Stimulated activated memory B cell treated with anti-CD40 and anti-IgM and Interleukin-4, amounts not matched to agents 10 μg/mL and 1 μg/mL and 100 μg/mL, for 72 hours (primary cell): ENCODE measurements around the gene HAUS6.
"Not testable (repeated sequence)": the region's sequence is repeated elsewhere in the genome, so short reads cannot be mapped to it uniquely, and the experiment has no call there.

Experiments used
- ATAC-seq: fragments of 150-1000 bp; cut with Tn5 transposase; 2 replicates; pipeline ENCODE4 v1.10.0; 2021
- H3K27ac Mint-ChIP-seq: one replicate; pipeline ENCODE4 v1.8.0; 2022; ENCODE audit warnings: mild to moderate bottlenecking, mixed read lengths
- H3K27me3 Mint-ChIP-seq: one replicate; pipeline ENCODE4 v1.8.0; 2022; ENCODE audit warnings: mixed read lengths
- H3K36me3 Mint-ChIP-seq: one replicate; pipeline ENCODE4 v1.8.0; 2022; ENCODE audit warnings: mixed read lengths
- H3K4me1 Mint-ChIP-seq: one replicate; pipeline ENCODE4 v1.8.0; 2022; ENCODE audit warnings: mixed read lengths
- H3K4me3 Mint-ChIP-seq: one replicate; pipeline ENCODE4 v1.8.0; 2022; ENCODE audit warnings: mild to moderate bottlenecking, moderate library complexity, mixed read lengths
- H3K9me3 Mint-ChIP-seq: one replicate; pipeline ENCODE4 v1.8.0; 2022; ENCODE audit warnings: mixed read lengths

Gene HAUS6

GRCh38 chr9:19030899-19031298, 71.8 kb downstream of the HAUS6 start:
- no peaks in the 10 kb centered on the region for H3K9me3 Mint-ChIP-seq
- ATAC-seq = peak; percentile 62
- peaks cover 17% of the 10 kb centered on the region for H3K27me3 Mint-ChIP-seq
- H3K4me1 Mint-ChIP-seq = peaks cover 4% of the 10 kb centered on the region
- no peaks in the 10 kb centered on the region for H3K36me3 Mint-ChIP-seq
- H3K4me3 Mint-ChIP-seq = no peak overlapping the region
- no peak overlapping the region for H3K27ac Mint-ChIP-seq

GRCh38 chr9:19028835-19029451, 73.8 kb downstream of the HAUS6 start:
- H3K4me1 Mint-ChIP-seq = peaks cover 4% of the 10 kb centered on the region
- H3K27me3 Mint-ChIP-seq = peaks cover 18% of the 10 kb centered on the region
- ATAC-seq = no peak
- H3K9me3 Mint-ChIP-seq = no peaks in the 10 kb centered on the region
- no peak overlapping the region for H3K27ac Mint-ChIP-seq
- H3K36me3 Mint-ChIP-seq = no peaks in the 10 kb centered on the region
- no peak overlapping the region for H3K4me3 Mint-ChIP-seq

GRCh38 chr9:19027825-19028224, 74.9 kb downstream of the HAUS6 start:
- H3K4me3 Mint-ChIP-seq = no peak overlapping the region
- H3K9me3 Mint-ChIP-seq = no peaks in the 10 kb centered on the region
- H3K27ac Mint-ChIP-seq = no peak overlapping the region
- H3K27me3 Mint-ChIP-seq = peaks cover 27% of the 10 kb centered on the region
- H3K36me3 Mint-ChIP-seq = no peaks in the 10 kb centered on the region
- peaks cover 4% of the 10 kb centered on the region for H3K4me1 Mint-ChIP-seq
- ATAC-seq = no peak

DNA sequence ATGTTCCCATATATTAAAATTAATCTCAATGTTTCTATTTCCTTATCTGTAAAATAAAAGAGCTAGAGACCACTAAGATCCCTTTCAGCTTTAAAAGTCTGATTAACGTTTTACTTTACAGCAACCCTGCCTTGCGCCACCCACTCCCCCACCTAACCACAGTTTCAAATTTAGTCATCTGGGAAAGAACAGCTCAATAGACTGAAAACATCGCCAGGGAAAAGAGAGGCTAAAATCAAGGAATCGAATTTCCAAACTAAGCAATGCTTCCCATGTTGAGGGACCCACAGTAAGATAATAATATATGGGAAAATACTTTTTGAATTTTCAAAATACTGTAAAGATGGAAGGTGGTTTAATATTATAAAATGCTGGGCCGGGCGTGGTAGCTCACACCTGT, 76.3 kb downstream of the HAUS6 start:
- no peaks in the 10 kb centered on the region for H3K9me3 Mint-ChIP-seq
- H3K27me3 Mint-ChIP-seq = peaks cover 31% of the 10 kb centered on the region
- ATAC-seq = no peak
- H3K36me3 Mint-ChIP-seq = no peaks in the 10 kb centered on the region
- no peak overlapping the region for H3K27ac Mint-ChIP-seq
- H3K4me3 Mint-ChIP-seq = no peak overlapping the region
- peaks cover 4% of the 10 kb centered on the region for H3K4me1 Mint-ChIP-seq

GRCh38 chr9:19023078-19023477, 79.6 kb downstream of the HAUS6 start:
- peaks cover 3% of the 10 kb centered on the region for H3K9me3 Mint-ChIP-seq
- H3K4me1 Mint-ChIP-seq = no peaks in the 10 kb centered on the region
- no peak for ATAC-seq
- H3K4me3 Mint-ChIP-seq = no peak overlapping the region
- no peaks in the 10 kb centered on the region for H3K36me3 Mint-ChIP-seq
- H3K27me3 Mint-ChIP-seq = peaks cover 24% of the 10 kb centered on the region
- H3K27ac Mint-ChIP-seq = no peak overlapping the region

GRCh38 chr9:19022206-19022605, 80.5 kb downstream of the HAUS6 start:
- ATAC-seq = peak; percentile 61
- Mint-ChIP-seq H3K36me3 (no peaks in the 10 kb centered on the region), H3K9me3 (peaks cover 3% of the 10 kb centered on the region), H3K27me3 (peaks cover 24% of the 10 kb centered on the region), H3K4me3 (no peak overlapping the region), H3K4me1 (no peaks in the 10 kb centered on the region), H3K27ac (peak overlapping the region; percentile 42)

DNA sequence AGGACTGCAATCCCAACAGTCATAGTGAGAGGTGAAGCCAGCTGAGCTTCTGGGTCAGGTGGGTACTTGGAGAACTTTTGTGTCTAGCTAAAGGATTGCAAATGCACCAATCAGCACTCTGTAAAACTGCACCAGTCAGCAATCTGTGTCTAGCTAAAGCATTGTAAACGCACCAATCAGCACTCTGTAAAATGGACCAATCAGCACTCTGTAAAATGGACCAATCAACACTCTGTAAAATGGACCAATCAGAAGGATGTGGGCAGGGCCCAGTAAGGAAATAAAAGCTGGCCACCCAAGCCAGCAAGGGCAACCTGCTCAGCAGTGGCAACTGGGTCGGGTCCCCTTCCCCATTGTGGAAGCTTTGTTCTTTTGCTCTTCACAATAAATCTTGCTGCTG, 81.1 kb downstream of the HAUS6 start:
- H3K27me3 Mint-ChIP-seq = peaks cover 24% of the 10 kb centered on the region
- not testable (repeated sequence) for H3K36me3 Mint-ChIP-seq, H3K4me3 Mint-ChIP-seq, H3K9me3 Mint-ChIP-seq, H3K4me1 Mint-ChIP-seq
- peak; percentile 21 for ATAC-seq
- peak overlapping the region; percentile 42 for H3K27ac Mint-ChIP-seq

DNA sequence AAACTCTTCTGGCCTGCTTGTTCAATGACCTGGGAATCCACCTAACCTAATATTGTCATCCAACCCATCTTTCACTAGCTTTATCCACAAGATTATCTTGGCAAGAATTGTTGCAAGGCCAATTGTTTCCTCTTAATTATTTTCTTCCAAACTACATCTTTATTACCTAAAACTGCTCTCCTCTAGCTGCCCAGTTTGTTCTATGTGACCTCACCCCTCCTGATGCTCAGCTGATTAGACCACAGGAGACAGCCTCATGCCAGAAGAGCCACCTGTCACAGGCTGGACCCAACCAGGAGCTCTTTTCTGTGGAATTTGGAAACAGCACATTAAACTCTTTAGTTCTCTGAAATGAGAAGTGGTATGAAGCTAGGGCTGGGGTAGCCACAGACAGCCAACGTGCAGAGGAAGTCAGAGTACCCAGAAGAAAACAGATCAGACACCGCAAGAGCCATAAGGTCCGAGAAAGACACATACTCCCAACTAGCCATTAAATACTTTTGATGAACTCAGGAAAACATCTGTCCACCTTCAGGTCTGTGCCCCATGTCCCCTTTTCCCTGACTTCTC, 81.7 kb downstream of the HAUS6 start:
- Mint-ChIP-seq H3K4me1 (no peaks in the 10 kb centered on the region), H3K27me3 (peaks cover 24% of the 10 kb centered on the region), H3K4me3 (no peak overlapping the region), H3K36me3 (no peaks in the 10 kb centered on the region), H3K9me3 (peaks cover 3% of the 10 kb centered on the region), H3K27ac (no peak overlapping the region)
- ATAC-seq = no peak

DNA sequence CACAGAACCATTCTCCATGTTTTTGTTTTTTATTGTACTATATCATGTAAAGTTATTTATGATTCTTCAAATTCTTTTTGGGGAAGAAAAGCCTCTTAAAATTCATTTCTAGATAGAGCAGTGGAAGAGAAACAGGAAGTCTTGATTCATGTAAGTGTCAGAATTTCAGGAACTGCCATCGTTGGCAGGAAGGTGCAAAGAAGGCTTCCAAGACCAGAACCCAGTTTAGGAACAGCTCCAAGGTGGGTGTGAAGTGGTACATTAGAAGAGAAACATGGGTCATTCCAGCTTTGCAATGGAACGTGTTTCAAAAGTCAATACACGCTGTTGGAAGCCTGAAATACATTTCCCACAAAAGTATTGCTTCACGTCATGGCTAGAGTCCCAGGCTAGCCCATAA, 84.5 kb downstream of the HAUS6 start:
- no peak for ATAC-seq
- Mint-ChIP-seq H3K4me1 (no peaks in the 10 kb centered on the region), H3K27ac (no peak overlapping the region), H3K27me3 (peaks cover 16% of the 10 kb centered on the region), H3K4me3 (no peak overlapping the region), H3K36me3 (no peaks in the 10 kb centered on the region), H3K9me3 (peaks cover 3% of the 10 kb centered on the region)

- Mint-ChIP-seq H3K9me3 (no peaks in the 10 kb centered on the region), H3K4me3 (no peak overlapping the region), H3K4me1 (no peaks in the 10 kb centered on the region), H3K36me3 (no peaks in the 10 kb centered on the region), H3K27me3 (no peaks in the 10 kb centered on the region), H3K27ac (no peak overlapping the region)
- no peak for ATAC-seq
Measured at GRCh38 chr9:19009391-19009965, 93.2 kb downstream of the HAUS6 start.
